Raji (cell line): ENCODE results near the gene IRS4.

Experiments used
- POLR2A ChIP-seq: IDR thresholded peaks from 2 replicates; pipeline ENCODE4 v1.6.1; 2011; ENCODE audit warnings: low read depth, low read length, control low read depth; ENCODE audit not compliant: insufficient read depth

IRS4 gene

GRCh38 chrX:108736509-108737479 is at the start of gene IRS4:
Gene IRS4 (minus strand): TSS chrX:108736563.
- TF ChIP-seq POLR2A, result no peak

- no peak for TF ChIP-seq POLR2A
Observed at GRCh38 chrX:108772549-108772948, 36.2 kb upstream of the IRS4 start.

GRCh38 chrX:108763559-108763958 is 27.2 kb upstream of the IRS4 start:
- no peak for TF ChIP-seq POLR2A

- no peak for TF ChIP-seq POLR2A
Observed at GRCh38 chrX:108740299-108740774, 4.0 kb upstream of the IRS4 start.

GRCh38 chrX:108737754-108738153 is 1.4 kb upstream of the IRS4 start:
- no peak for TF ChIP-seq POLR2A

GRCh38 chrX:108735679-108736508 is 469 bp downstream of the IRS4 start:
- TF ChIP-seq POLR2A, result no peak

- TF ChIP-seq POLR2A, result no peak
Observed at GRCh38 chrX:108735091-108735678, 1.2 kb downstream of the IRS4 start.

- TF ChIP-seq POLR2A, result no peak
Observed at GRCh38 chrX:108734426-108734825, 1.9 kb downstream of the IRS4 start.

- no peak for TF ChIP-seq POLR2A
Observed at GRCh38 chrX:108732630-108733321, 3.6 kb downstream of the IRS4 start.

- TF ChIP-seq POLR2A, result no peak
Observed at GRCh38 chrX:108731153-108731552, 5.2 kb downstream of the IRS4 start.

- TF ChIP-seq POLR2A, result no peak
Observed at GRCh38 chrX:108726748-108727147, 9.6 kb downstream of the IRS4 start.

GRCh38 chrX:108722561-108722960 is 13.8 kb downstream of the IRS4 start:
- no peak for TF ChIP-seq POLR2A

GRCh38 chrX:108712886-108713285 is 23.5 kb downstream of the IRS4 start:
- no peak for TF ChIP-seq POLR2A

- no peak for TF ChIP-seq POLR2A
Observed at GRCh38 chrX:108704839-108705238, 31.5 kb downstream of the IRS4 start.

GRCh38 chrX:108702530-108702929 is 33.8 kb downstream of the IRS4 start:
- no peak for TF ChIP-seq POLR2A
